Keratinocyte (primary cell): ENCODE data around the gene TTC3.

Experiments
- EZH2 ChIP-seq: IDR thresholded peaks from one replicate; pipeline ENCODE4 v1.6.1; 2012; ENCODE audit warnings: inconsistent platforms, mild to moderate bottlenecking, low read length, moderate library complexity
- TF ChIP-seq, protein P1 (sequence below), 3 experiments: IDR thresholded peaks in 1 of 3; conservative IDR thresholded peaks in 1 of 3; optimal IDR thresholded peaks in 1 of 3; 2 replicates in 2 of 3; 3 replicates in 1 of 3; pipeline versions ENCODE3 to v1.5.1; 2011; ENCODE audit warnings: low read length in 3 of 3, mild to moderate bottlenecking in 3 of 3, moderate library complexity in 2 of 3, control low read depth in 1 of 3, inconsistent platforms in 1 of 3; ENCODE audit not compliant: insufficient read depth in 2 of 3; ENCODE audit errors: extremely low read depth in 1 of 3

DNA sequence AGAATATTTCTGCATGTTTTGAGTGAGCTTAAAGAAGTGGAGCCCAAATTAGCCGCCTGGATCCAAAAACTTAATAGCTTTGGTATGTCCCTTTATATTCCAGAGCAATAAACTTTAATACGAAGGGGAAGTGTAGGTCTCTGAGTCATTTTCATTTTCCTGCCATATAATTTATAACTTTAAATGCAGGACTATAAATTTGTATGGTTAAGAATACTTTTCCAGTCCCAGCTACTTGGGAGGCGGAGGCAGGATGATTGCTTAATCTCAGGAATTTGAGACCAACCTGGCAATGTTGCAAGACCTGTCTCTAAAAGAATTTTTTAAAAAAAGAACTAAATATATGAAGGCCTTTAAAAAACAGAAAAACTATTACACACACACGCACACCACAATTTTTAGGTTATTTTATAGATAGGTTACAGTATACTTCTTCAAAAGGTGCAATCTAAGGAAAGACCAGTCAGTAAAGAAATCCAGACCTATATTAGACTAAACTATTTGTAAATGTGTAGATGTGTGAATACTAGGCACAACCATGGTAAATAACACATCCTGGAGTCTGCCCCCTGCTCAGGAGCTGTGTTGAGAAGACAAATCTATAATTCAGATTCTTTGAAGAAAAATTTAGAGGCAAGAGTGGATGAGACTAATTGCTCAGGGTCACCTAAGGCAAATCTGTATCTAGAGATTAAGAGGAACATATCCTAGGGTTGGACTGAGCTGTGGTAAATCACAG, 80.3 kb downstream of the TTC3 start:
- TF ChIP-seq, protein P1, sequence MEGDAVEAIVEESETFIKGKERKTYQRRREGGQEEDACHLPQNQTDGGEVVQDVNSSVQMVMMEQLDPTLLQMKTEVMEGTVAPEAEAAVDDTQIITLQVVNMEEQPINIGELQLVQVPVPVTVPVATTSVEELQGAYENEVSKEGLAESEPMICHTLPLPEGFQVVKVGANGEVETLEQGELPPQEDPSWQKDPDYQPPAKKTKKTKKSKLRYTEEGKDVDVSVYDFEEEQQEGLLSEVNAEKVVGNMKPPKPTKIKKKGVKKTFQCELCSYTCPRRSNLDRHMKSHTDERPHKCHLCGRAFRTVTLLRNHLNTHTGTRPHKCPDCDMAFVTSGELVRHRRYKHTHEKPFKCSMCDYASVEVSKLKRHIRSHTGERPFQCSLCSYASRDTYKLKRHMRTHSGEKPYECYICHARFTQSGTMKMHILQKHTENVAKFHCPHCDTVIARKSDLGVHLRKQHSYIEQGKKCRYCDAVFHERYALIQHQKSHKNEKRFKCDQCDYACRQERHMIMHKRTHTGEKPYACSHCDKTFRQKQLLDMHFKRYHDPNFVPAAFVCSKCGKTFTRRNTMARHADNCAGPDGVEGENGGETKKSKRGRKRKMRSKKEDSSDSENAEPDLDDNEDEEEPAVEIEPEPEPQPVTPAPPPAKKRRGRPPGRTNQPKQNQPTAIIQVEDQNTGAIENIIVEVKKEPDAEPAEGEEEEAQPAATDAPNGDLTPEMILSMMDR (optimal IDR thresholded peaks at IDR 0.05 in 1 of 3, IDR thresholded peaks at IDR 0.05 in 1 of 3, conservative IDR thresholded peaks at IDR 0.05 in 1 of 3; ENCODE audit: extremely low read depth in 1 of 3, insufficient read depth in 2 of 3, low read length in 3 of 3), result no peak
- no peak for TF ChIP-seq EZH2
